Trophoblast cell (in vitro differentiated cells and primary cell): ENCODE data around the gene AKTIP.

Experiments
- DNase-seq, 2 donors: peaks; one replicate each; pipeline ENCODE4 v3.0.0-alpha.2; 2016
- H2AFZ ChIP-seq: 2 replicates; pipeline ENCODE4 v1.6.1; 2013; ENCODE audit warnings: low read length, moderate library complexity, mild to moderate bottlenecking; ENCODE audit not compliant: insufficient read depth, poor library complexity
- H2AK5ac ChIP-seq: 2 replicates; pipeline ENCODE4 v1.6.1; 2013; ENCODE audit warnings: mild to moderate bottlenecking, low read length
- H2BK120ac ChIP-seq: 2 replicates; pipeline ENCODE4 v1.6.1; 2013; ENCODE audit warnings: low read length, mild to moderate bottlenecking, moderate library complexity; ENCODE audit not compliant: insufficient read depth, poor library complexity
- H2BK12ac ChIP-seq: 2 replicates; pipeline ENCODE4 v1.6.1; 2013; ENCODE audit warnings: mild to moderate bottlenecking, low read length, moderate library complexity
- H2BK5ac ChIP-seq: 2 replicates; pipeline ENCODE4 v1.6.1; 2013; ENCODE audit warnings: low read length, low read depth, moderate library complexity, mild to moderate bottlenecking; ENCODE audit not compliant: poor library complexity
- H3K14ac ChIP-seq: 2 replicates; pipeline ENCODE4 v1.6.1; 2013; ENCODE audit warnings: mild to moderate bottlenecking, low read length
- H3K18ac ChIP-seq: 2 replicates; pipeline ENCODE4 v1.6.1; 2013; ENCODE audit warnings: mild to moderate bottlenecking, low read length
- H3K23ac ChIP-seq: 2 replicates; pipeline ENCODE4 v1.6.1; 2013; ENCODE audit warnings: low read length
- H3K27ac ChIP-seq: 2 replicates; pipeline ENCODE4 v1.5.1; 2013; ENCODE audit warnings: low read depth, mild to moderate bottlenecking, inconsistent platforms, low read length, moderate library complexity
- H3K27me3 ChIP-seq: 2 replicates; pipeline ENCODE4 v1.6.1; 2013; ENCODE audit warnings: inconsistent platforms, mild to moderate bottlenecking, low read length, moderate library complexity; ENCODE audit not compliant: insufficient read depth
- H3K36me3 ChIP-seq, 2 experiments: 1 replicate in 1 of 2; 2 replicates in 1 of 2; pipeline ENCODE4 v1.6.1; 2013; ENCODE audit warnings: low read length in 2 of 2, mild to moderate bottlenecking in 2 of 2, moderate library complexity in 1 of 2; ENCODE audit not compliant: insufficient read depth in 2 of 2, control insufficient read depth in 1 of 2
- H3K4ac ChIP-seq: 2 replicates; pipeline ENCODE4 v1.6.1; 2013; ENCODE audit warnings: low read depth, mild to moderate bottlenecking, low read length, moderate library complexity
- H3K4me1 ChIP-seq, 2 experiments: 1 replicate in 1 of 2; 2 replicates in 1 of 2; pipeline ENCODE4 v1.6.1; 2013; ENCODE audit warnings: low read length in 2 of 2, mild to moderate bottlenecking in 2 of 2, moderate library complexity in 1 of 2; ENCODE audit not compliant: insufficient read depth in 2 of 2, control insufficient read depth in 1 of 2
- H3K4me2 ChIP-seq: 2 replicates; pipeline ENCODE4 v1.6.1; 2013; ENCODE audit warnings: inconsistent platforms, mild to moderate bottlenecking, low read length, moderate library complexity
- H3K4me3 ChIP-seq: 2 replicates; pipeline ENCODE4 v1.5.1; 2013; ENCODE audit warnings: mild to moderate bottlenecking, low read depth, low read length, inconsistent platforms
- H3K79me1 ChIP-seq: one replicate; pipeline ENCODE4 v1.6.1; 2013; ENCODE audit warnings: low read length
- H3K79me2 ChIP-seq: 2 replicates; pipeline ENCODE4 v1.6.1; 2013; ENCODE audit warnings: low read length, mild to moderate bottlenecking; ENCODE audit not compliant: control insufficient read depth, insufficient read depth, poor library complexity
- H3K9ac ChIP-seq: 2 replicates; pipeline ENCODE4 v1.6.1; 2013; ENCODE audit warnings: mild to moderate bottlenecking, low read length
- H3K9me3 ChIP-seq: 2 replicates; pipeline ENCODE4 v1.6.1; 2013; ENCODE audit warnings: low read depth, mild to moderate bottlenecking, control low read depth, inconsistent platforms, low read length; ENCODE audit not compliant: insufficient read depth
- H4K12ac ChIP-seq: 2 replicates; pipeline ENCODE4 v1.6.1; 2013; ENCODE audit warnings: low read depth, mild to moderate bottlenecking, low read length, moderate library complexity
- H4K8ac ChIP-seq: 2 replicates; pipeline ENCODE4 v1.6.1; 2013; ENCODE audit warnings: low read depth, mild to moderate bottlenecking, low read length, moderate library complexity
- H4K91ac ChIP-seq: one replicate; pipeline ENCODE4 v1.6.1; 2013; ENCODE audit warnings: low read depth, mild to moderate bottlenecking, low read length, moderate library complexity
- WGBS: extraction: QIAGEN DNeasy Blood & Tissue Kit; methylation state at CpG from one replicate; pipeline ENCODE4 v1.1.7; 2013; ENCODE audit warnings: missing lambda C conversion rate; ENCODE audit not compliant: insufficient read length, insufficient coverage; ENCODE audit errors: extremely low coverage; 5-methylcytosine and 5-hydroxymethylcytosine counted together

Gene AKTIP

DNA sequence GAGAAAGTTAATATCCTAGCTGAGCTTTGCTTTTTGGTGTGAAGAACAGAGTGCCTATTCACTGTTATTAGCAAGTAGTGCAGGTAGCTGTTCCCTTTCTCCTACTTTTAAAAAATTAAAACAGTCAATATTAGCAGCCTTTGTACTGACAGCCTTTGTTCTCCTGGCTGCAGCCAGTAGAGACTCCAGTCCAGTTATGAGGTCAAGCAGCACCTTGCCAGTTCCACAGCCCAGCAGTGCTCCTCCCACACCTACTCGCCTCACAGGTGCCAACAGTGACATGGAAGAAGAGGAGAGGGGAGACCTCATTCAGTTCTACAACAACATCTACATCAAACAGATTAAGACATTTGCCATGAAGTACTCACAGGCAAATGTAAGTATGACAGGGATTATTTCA, 22.6 kb downstream of the AKTIP start:
- H3K79me2 ChIP-seq, result no peaks in the 10 kb centered on the region
- H3K4me3 ChIP-seq, result no peak overlapping the region
- no peak for DNase-seq
- H3K18ac ChIP-seq, result no peak overlapping the region
- H3K14ac ChIP-seq, result no peak overlapping the region
- WGBS, result no CpG with 5 or more reads among the region's 1 CpG
- no peak overlapping the region for H2BK5ac ChIP-seq
- H3K4me1 ChIP-seq, result no peaks in the 10 kb centered on the region
- no peak overlapping the region for H3K27ac ChIP-seq
- no peak overlapping the region for H3K9ac ChIP-seq
- no peak overlapping the region for H3K4ac ChIP-seq
- H3K36me3 ChIP-seq, result peaks cover 17 to 33% of the 10 kb centered on the region in 2 experiments
- H3K27me3 ChIP-seq, result no peaks in the 10 kb centered on the region
- no peak overlapping the region for H2AK5ac ChIP-seq
- H4K91ac ChIP-seq, result no peak overlapping the region
- H2BK12ac ChIP-seq, result no peak overlapping the region
- no peaks in the 10 kb centered on the region for H3K9me3 ChIP-seq
- no peak overlapping the region for H3K4me2 ChIP-seq
- H2BK120ac ChIP-seq, result no peak overlapping the region
- H3K23ac ChIP-seq, result no peak overlapping the region
- H3K79me1 ChIP-seq, result no peaks in the 10 kb centered on the region
- H4K8ac ChIP-seq, result no peak overlapping the region
- H2AFZ ChIP-seq, result no peak overlapping the region
- no peak overlapping the region for H4K12ac ChIP-seq

DNA sequence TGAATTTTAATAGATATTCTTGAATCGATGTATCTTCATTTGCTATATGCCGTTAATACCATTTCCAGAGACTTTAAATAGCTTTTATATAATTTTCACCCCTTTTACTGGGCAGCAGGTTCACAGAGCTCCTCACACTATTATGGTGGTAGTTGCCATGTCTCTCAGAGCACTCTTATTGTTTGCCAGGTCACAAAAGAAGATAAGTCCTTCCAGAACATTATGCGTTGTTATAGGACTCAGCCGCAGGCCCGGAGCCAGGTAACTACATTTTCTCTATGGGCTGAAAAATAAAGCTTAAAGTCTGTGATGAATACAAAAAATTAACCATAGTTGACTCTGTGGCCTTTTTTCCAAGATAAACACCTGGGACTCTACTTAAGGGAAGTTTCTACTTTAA, 24.0 kb downstream of the AKTIP start:
- Histone ChIP-seq H3K14ac (no peak overlapping the region), H2BK12ac (no peak overlapping the region), H3K4me3 (no peak overlapping the region), H3K79me2 (no peaks in the 10 kb centered on the region), H3K79me1 (no peaks in the 10 kb centered on the region), H2BK5ac (no peak overlapping the region), H3K23ac (no peak overlapping the region), H2AFZ (no peak overlapping the region), H3K18ac (no peak overlapping the region), H2AK5ac (no peak overlapping the region), H4K8ac (no peak overlapping the region), H3K4me2 (no peak overlapping the region), H3K9me3 (no peaks in the 10 kb centered on the region), H3K9ac (no peak overlapping the region), H3K27me3 (no peaks in the 10 kb centered on the region), H3K4ac (no peak overlapping the region), H3K4me1 (no peaks in the 10 kb centered on the region), H4K91ac (no peak overlapping the region), H2BK120ac (no peak overlapping the region), H3K36me3 (peaks cover 18 to 33% of the 10 kb centered on the region in 2 experiments), H3K27ac (no peak overlapping the region), H4K12ac (no peak overlapping the region)
- no peak for DNase-seq
- no CpG with 5 or more reads among the region's 5 CpGs for WGBS

DNA sequence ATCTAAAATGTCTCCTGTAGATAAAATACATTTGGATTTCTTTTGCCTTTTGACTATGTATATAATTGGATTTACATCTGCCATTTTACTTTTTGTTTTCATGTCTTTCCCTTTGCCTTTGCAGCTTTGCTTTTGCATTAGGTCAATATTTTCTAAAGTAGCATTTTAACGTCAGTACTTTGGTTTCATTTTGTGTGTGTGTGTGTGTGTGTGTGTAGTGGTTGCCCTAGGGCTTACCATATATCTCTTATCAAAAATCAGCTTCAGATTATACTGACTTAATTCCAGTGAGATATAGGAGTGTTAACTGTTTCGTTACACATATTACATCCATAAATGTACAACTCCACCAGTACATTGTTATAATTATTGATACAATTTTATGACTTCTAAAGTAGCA, 26.1 kb downstream of the AKTIP start:
- Histone ChIP-seq H3K14ac (no peak overlapping the region), H2BK5ac (no peak overlapping the region), H3K4me3 (no peak overlapping the region), H3K4ac (no peak overlapping the region), H2AFZ (no peak overlapping the region), H2BK120ac (no peak overlapping the region), H3K79me1 (no peaks in the 10 kb centered on the region), H3K27me3 (no peaks in the 10 kb centered on the region), H3K4me1 (no peaks in the 10 kb centered on the region), H3K27ac (no peak overlapping the region), H3K18ac (no peak overlapping the region), H3K79me2 (no peaks in the 10 kb centered on the region), H4K91ac (no peak overlapping the region), H4K12ac (no peak overlapping the region), H3K23ac (no peak overlapping the region), H3K9me3 (no peaks in the 10 kb centered on the region), H3K36me3 (peaks cover 13 to 23% of the 10 kb centered on the region in 2 experiments), H4K8ac (no peak overlapping the region), H2AK5ac (no peak overlapping the region), H3K9ac (no peak overlapping the region), H2BK12ac (no peak overlapping the region), H3K4me2 (no peak overlapping the region)
- DNase-seq, result no peak
- WGBS, result no CpG with 5 or more reads among the region's 2 CpGs

DNA sequence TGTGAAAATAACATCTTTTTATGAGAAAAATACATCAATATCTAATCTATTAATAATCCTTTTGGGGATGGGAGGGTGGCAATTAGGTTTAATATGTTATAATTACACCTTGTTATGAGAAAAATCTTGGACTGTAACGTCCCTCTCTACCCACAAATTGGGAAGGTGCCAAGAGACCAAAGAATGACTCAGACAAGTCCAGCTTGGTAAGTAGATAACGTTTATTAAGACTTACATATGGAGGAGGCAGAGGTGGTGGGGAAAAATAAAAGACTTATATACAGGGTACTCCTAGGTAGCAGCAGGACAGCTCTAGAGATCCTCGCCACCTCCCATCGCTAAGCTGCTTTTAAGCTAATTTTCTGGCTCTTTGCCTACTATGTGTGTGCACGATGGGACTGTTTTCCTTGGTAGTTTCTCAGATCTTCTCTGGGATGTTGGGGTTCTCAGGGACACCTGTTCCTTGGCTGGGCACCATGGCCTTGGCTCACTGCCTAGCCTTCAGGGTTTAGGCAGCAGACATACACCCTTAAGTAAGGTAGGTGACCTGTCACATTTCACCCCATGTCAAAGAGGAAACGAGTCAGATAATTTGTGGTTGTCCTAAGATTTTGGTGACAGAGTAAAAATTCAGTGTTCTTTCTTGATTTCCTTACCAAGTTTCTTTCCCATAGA, 37.3 kb downstream of the AKTIP start:
- Histone ChIP-seq H4K91ac (no peak overlapping the region), H3K4me2 (no peak overlapping the region), H3K79me2 (no peaks in the 10 kb centered on the region), H2AFZ (no peak overlapping the region), H3K18ac (no peak overlapping the region), H2BK5ac (no peak overlapping the region), H3K27me3 (no peaks in the 10 kb centered on the region), H2BK120ac (no peak overlapping the region), H3K4ac (no peak overlapping the region), H4K12ac (no peak overlapping the region), H3K4me3 (no peak overlapping the region), H3K27ac (no peak overlapping the region), H2BK12ac (no peak overlapping the region), H3K9me3 (no peaks in the 10 kb centered on the region), H3K9ac (no peak overlapping the region), H3K14ac (no peak overlapping the region), H3K79me1 (no peaks in the 10 kb centered on the region), H3K36me3 (peaks cover 18 to 29% of the 10 kb centered on the region in 2 experiments), H2AK5ac (no peak overlapping the region), H4K8ac (no peak overlapping the region), H3K23ac (no peak overlapping the region), H3K4me1 (no peaks in the 10 kb centered on the region)
- no CpG with 5 or more reads among the region's 6 CpGs for WGBS
- DNase-seq, result no peak
